ENCODE data around the gene PNPO. TPM values are rescaled to one million over a fixed set of nuclear protein-coding genes. Genes with fewer than 3 reads are reported as not detected.

The PNPO gene
- total and polyA plus RNA-seq, 2 of the 4 experiments (the other 2 are of a cell fraction) = 13.9 to 34.1 TPM

DNA sequence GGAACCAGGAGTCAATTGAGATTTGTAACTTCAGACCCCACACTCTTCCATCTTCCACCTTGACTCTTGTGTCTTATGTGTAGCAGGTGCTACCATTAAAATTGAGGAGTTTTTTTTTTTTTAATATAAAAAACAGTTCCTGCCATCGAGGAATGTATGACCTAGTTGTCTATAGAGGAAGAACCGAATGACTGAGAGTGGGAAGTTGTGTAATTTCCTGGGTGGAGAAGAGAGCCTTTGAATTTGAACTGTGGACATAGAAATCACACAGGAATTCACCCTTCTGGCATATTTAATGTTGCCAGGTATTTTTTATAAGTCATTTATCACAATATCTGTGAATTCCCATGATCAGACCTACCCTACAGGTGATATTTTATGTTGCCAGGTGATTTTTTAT, 23.4 kb upstream of the PNPO start:
- Histone ChIP-seq H4K91ac (ENCODE audit: insufficient read depth, low read depth, low read length) (no peak overlapping the region), H3K36me3 (ENCODE audit: control insufficient read depth, insufficient read depth, low read length) (peaks cover 12% of the 10 kb centered on the region), H3K4me2 (ENCODE audit: low read depth, low read length) (no peak overlapping the region), H3K27me3 (ENCODE audit: control insufficient read depth, insufficient read depth, low read length) (no peaks in the 10 kb centered on the region), H3K4me3 (ENCODE audit: insufficient read depth, low read depth, low read length) (no peak overlapping the region), H2AK9ac (replicated peaks; ENCODE audit: low read depth, low read length, poor library complexity) (no peak overlapping the region), H3K4ac (ENCODE audit: low read depth, low read length) (no peak overlapping the region), H3K4me1 (ENCODE audit: control insufficient read depth, insufficient read depth, low read length) (no peaks in the 10 kb centered on the region), H2AFZ (replicated peaks; ENCODE audit: low read length, poor library complexity) (no peak overlapping the region), H2BK20ac (ENCODE audit: low read depth, low read length) (no peak overlapping the region), H2BK15ac (ENCODE audit: low read depth, low read length) (no peak overlapping the region), H3K9me1 (ENCODE audit: insufficient read depth, low read length) (no peaks in the 10 kb centered on the region), H2AK5ac (ENCODE audit: low read depth, low read length) (no peak overlapping the region), H3K23ac (ENCODE audit: low read depth, low read length) (no peak overlapping the region), H3K56ac (ENCODE audit: extremely low read depth, insufficient read depth, low read length) (no peak overlapping the region), H4K20me1 (ENCODE audit: insufficient read depth, low read length) (no peaks in the 10 kb centered on the region), H3K27ac (ENCODE audit: insufficient read depth, low read length) (no peak overlapping the region), H4K5ac (ENCODE audit: low read depth, low read length) (no peak overlapping the region), H3K18ac (ENCODE audit: low read depth, low read length) (no peak overlapping the region), H3K9me3 (ENCODE audit: control insufficient read depth, insufficient read depth, low read length) (no peaks in the 10 kb centered on the region), H3K14ac (replicated peaks; ENCODE audit: low read depth, low read length) (no peak overlapping the region), H2BK5ac (ENCODE audit: low read depth, low read length, poor library complexity, severe bottlenecking) (no peak overlapping the region), H3K79me1 (ENCODE audit: low read depth in 1 of 2, low read length in 2 of 2) (peaks cover 7 to 8% of the 10 kb centered on the region in 2 experiments; a peak in 3 of 4 replicates), H4K8ac (ENCODE audit: low read depth in 2 of 2, low read length in 2 of 2) (no peak overlapping the region), H3K9ac (ENCODE audit: low read depth, low read length) (no peak overlapping the region), H2BK120ac (ENCODE audit: low read depth, low read length) (no peak overlapping the region)
- no peak for ATAC-seq (ENCODE audit: low read depth)
- BruUV-seq (replicated peaks) = no TSS peak
- CTCF ChIA-PET = no interaction called here
- no CpG with 5 or more reads among the region's 2 CpGs for WGBS, 2 experiments (ENCODE audit: extremely low coverage in 2 of 2, insufficient read length in 1 of 2)
- no peak for DNase-seq
- no peak for TF ChIP-seq RAD21 (IDR thresholded peaks at IDR 0.05; ENCODE audit: low read length)
- TF ChIP-seq RFX5 (IDR thresholded peaks at IDR 0.05; ENCODE audit: low read depth, low read length) = no peak
- TF ChIP-seq MXI1 (IDR thresholded peaks at IDR 0.05; ENCODE audit: borderline replicate concordance, low read depth, low read length) = no peak
- no peak for TF ChIP-seq FOS (IDR thresholded peaks at IDR 0.05; ENCODE audit: low read depth, low read length)
- TF ChIP-seq POLR2A (IDR thresholded peaks at IDR 0.05; ENCODE audit: low read depth, low read length) = no peak
- no peak for TF ChIP-seq CEBPB (IDR thresholded peaks at IDR 0.05; ENCODE audit: low read depth, low read length)
- TF ChIP-seq MAZ (IDR thresholded peaks at IDR 0.05; ENCODE audit: borderline replicate concordance, low read depth, low read length) = no peak
- no peak for TF ChIP-seq MAFK (IDR thresholded peaks at IDR 0.05; ENCODE audit: low read depth, low read length)
- TF ChIP-seq NFE2L2 (IDR thresholded peaks at IDR 0.05; ENCODE audit: low read depth, low read length) = no peak
- TF ChIP-seq, protein P1, sequence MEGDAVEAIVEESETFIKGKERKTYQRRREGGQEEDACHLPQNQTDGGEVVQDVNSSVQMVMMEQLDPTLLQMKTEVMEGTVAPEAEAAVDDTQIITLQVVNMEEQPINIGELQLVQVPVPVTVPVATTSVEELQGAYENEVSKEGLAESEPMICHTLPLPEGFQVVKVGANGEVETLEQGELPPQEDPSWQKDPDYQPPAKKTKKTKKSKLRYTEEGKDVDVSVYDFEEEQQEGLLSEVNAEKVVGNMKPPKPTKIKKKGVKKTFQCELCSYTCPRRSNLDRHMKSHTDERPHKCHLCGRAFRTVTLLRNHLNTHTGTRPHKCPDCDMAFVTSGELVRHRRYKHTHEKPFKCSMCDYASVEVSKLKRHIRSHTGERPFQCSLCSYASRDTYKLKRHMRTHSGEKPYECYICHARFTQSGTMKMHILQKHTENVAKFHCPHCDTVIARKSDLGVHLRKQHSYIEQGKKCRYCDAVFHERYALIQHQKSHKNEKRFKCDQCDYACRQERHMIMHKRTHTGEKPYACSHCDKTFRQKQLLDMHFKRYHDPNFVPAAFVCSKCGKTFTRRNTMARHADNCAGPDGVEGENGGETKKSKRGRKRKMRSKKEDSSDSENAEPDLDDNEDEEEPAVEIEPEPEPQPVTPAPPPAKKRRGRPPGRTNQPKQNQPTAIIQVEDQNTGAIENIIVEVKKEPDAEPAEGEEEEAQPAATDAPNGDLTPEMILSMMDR (conservative IDR thresholded peaks at IDR 0.05; ENCODE audit: low read depth, low read length) = no peak
- dilution Hi-C loops (cut with HindIII; ENCODE audit: low sequenced_read_pairs, unreplicated experiment) = no loop called here
- in situ Hi-C loops (cut with MboI; ENCODE audit: low sequenced_read_pairs) = no loop called here
- POLR2A ChIA-PET (ENCODE audit: unreplicated experiment) = no interaction called here
- intact Hi-C loops (cut with micrococcal nuclease) = no loop called here
